Activated CD4-positive, alpha-beta T cell treated with anti-CD3 and anti-CD28 coated beads for 1 hour (primary cell): Measurements from ENCODE around the gene FADS3.
A peak's percentile ranks its signal among the peaks of the same experiment; 100 is the strongest.

Experiments
- DNase-seq: peaks from one replicate; pipeline ENCODE4 v3.0.0-alpha.2; 2020

Gene FADS3

DNA sequence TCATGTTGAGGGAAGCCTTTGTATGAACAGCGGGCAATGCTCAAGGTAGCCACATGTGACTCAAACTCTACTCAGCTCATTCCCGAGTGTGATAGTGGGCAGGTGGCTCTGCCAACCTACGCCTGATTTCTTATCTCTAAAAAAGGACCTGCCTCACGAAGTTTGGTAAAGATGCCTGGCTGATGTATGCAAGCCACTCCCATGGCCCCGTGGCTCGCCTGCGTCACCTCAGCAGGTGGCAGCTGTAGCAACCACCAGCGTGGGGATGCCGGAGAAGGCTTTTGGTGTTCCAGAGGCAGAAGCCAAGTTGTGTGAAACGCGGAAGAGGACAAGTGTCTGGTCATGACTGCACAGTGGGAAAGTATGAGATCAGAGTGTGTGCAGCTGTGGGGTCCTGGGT is 57.9 kb downstream of the FADS3 start:
- no peak for DNase-seq

DNA sequence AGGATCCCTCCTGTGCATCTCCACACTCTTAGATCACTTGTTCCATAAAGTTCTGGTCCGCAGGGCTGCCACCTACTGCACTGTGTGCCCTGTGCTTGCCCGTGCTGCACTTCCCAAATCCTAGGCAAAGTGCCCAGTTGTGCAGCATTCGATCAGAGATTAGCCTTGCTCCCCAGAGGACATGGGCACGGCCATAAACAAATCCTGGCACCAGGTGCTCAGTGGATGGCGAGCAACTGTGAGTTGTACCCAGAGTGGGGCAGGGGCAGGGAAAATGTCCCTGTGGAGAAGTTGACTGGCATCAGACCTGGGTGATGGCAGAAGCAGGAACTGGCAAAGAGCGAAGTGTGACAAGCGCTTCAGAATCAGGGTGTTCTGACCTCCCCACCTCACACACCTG is 58.6 kb downstream of the FADS3 start:
- DNase-seq = no peak

GRCh38 chr11:61832207-61832606 is 59.1 kb downstream of the FADS3 start:
- no peak for DNase-seq

GRCh38 chr11:61830237-61831105 is 60.9 kb downstream of the FADS3 start:
- DNase-seq = no peak

DNA sequence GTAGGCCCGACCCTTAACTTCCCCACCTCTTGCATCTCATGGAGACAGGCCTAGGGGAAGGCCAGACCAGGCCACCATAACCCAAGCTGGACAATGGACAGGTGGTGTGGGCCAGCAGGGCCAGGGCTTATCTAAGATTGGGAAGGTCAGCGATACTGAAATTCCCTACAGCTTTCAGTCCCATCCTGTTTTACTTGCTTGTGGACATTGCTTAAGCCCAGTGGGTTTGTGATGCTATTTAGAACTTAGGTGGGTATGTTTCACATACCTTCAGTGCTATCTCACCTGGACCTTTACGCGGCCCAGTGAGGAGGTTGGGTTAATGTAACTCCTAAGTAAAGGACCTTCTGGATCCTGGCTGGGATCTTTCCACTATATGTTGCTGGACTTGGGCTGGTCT is 61.5 kb downstream of the FADS3 start:
- no peak for DNase-seq

GRCh38 chr11:61828629-61829407 is 62.5 kb downstream of the FADS3 start:
- no peak for DNase-seq

- no peak for DNase-seq
Measured at GRCh38 chr11:61828379-61828628, 63.0 kb downstream of the FADS3 start.

GRCh38 chr11:61827571-61828378 is 63.6 kb downstream of the FADS3 start, which contains the start of gene FADS2:
TSS of gene FADS2 (plus strand) at chr11:61828300. CDS start at chr11:61828391, 91 bp downstream.
- DNase-seq = peak; percentile 37

- no peak for DNase-seq
Measured at GRCh38 chr11:61826930-61827570, 64.3 kb downstream of the FADS3 start.
